Thyroid gland (tissue), 4 donors: ENCODE results near the gene CRIP1.
A peak's percentile ranks its signal among the peaks of the same experiment; 100 is the strongest.

Experiments used
- POLR2A ChIP-seq, 2 donors: fragments of 450-650 bp; IDR thresholded peaks; one replicate each; pipeline ENCODE4 v1.6.1; 2017; ENCODE audit warnings: antibody characterized with exemption in 2 of 2, mild to moderate bottlenecking in 2 of 2, moderate library complexity in 1 of 2
- TF ChIP-seq, protein P1 (sequence below), 6 experiments: fragments of 200-600 bp in 3 of 6; fragments of 450-650 bp in 3 of 6; sonication (generic) in 3 of 6; IDR thresholded peaks; one replicate each; pipeline ENCODE4 v1.5.1; 2016 to 2019; ENCODE audit warnings: antibody characterized with exemption in 6 of 6, mild to moderate bottlenecking in 2 of 6, inconsistent platforms in 1 of 6, moderate library complexity in 1 of 6

- TF ChIP-seq, protein P1, sequence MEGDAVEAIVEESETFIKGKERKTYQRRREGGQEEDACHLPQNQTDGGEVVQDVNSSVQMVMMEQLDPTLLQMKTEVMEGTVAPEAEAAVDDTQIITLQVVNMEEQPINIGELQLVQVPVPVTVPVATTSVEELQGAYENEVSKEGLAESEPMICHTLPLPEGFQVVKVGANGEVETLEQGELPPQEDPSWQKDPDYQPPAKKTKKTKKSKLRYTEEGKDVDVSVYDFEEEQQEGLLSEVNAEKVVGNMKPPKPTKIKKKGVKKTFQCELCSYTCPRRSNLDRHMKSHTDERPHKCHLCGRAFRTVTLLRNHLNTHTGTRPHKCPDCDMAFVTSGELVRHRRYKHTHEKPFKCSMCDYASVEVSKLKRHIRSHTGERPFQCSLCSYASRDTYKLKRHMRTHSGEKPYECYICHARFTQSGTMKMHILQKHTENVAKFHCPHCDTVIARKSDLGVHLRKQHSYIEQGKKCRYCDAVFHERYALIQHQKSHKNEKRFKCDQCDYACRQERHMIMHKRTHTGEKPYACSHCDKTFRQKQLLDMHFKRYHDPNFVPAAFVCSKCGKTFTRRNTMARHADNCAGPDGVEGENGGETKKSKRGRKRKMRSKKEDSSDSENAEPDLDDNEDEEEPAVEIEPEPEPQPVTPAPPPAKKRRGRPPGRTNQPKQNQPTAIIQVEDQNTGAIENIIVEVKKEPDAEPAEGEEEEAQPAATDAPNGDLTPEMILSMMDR (IDR thresholded peaks at IDR 0.05) = no peak
- TF ChIP-seq POLR2A (IDR thresholded peaks at IDR 0.05) = peak in 1 of 2 donors; percentile 38
These were observed 325 bp downstream of the CRIP1 start for GRCh38 chr14:105486974-105487448.
